22Rv1 (cell line): ENCODE data around the gene EMX2.

Experiments
- CTCF ChIP-seq: fragments of 450-650 bp; IDR thresholded peaks from 2 replicates; pipeline ENCODE4 v1.5.1; 2017; ENCODE audit warnings: mild to moderate bottlenecking
- ZFX ChIP-seq: fragments of 450-650 bp; IDR thresholded peaks from 2 replicates; pipeline ENCODE4 v1.6.1; 2017; ENCODE audit warnings: antibody characterized with exemption, borderline replicate concordance

DNA sequence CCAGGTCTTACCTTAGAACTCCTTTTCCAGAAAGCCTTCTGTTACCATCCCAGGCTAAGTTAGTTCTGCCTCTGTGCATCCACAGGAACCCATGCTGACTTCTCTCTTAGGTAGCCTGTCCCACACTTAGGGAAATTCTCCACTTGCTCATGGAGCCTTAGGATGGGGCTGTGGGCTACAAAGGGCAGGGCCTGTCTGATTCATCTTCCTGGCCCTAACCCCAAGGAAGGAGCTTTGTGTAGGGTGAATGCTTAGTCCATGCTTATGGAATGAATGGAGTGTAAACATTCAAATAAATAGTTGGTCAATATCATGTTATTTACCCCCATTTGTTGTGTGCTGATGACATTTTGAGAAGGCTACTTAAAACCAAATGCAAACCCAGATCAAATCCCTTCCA lies 54.7 kb downstream of the EMX2 start:
- TF ChIP-seq CTCF (no peak), ZFX (no peak)
